ENCODE data around the gene COL4A4.

The COL4A4 gene

GRCh38 chr2:226978300-226978699 is 185.7 kb downstream of the COL4A4 start:
- no peak for DNase-seq

- DNase-seq, result no peak
Observed at GRCh38 chr2:226977775-226978190, 186.2 kb downstream of the COL4A4 start.

DNA sequence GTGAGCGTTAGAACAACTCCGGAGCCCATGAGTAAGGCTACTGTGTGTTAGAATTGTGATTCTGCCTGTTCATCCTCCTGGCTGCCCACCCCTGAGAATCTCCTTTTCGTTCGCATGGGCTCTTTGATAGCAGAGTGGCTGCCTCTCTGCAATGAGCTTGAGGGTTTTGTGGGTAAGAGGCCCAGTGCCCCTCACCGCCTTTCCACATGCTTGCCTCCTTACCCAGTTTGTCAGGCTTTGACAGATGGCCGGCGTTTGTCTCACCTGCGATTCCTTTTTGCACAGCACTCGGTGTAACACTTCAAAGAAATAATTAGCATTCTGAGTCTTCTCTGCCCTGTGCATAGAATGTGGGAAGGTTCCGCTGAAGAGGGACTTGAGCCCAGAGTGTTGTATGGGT is 190.2 kb downstream of the COL4A4 start:
- DNase-seq, result no peak

DNA sequence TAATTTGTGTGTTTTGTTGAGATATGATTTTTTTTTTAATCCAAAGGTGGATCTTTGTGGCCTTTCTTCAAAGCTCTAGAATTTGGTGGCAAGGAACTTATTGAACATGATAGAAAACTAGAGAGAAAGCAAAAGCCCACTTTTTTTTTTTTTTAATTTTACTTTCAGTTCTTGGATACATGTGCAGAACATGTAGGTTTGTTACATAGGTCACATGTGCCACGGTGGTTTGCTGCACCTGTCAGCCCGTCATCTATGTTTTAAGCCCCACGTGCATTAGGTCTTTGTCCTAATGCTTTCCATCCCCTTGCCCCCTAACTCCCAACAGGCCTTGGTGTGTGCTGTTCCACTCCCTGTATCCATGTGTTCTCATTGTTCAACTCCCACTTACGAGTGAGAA is 192.2 kb downstream of the COL4A4 start:
- no peak for DNase-seq

DNA sequence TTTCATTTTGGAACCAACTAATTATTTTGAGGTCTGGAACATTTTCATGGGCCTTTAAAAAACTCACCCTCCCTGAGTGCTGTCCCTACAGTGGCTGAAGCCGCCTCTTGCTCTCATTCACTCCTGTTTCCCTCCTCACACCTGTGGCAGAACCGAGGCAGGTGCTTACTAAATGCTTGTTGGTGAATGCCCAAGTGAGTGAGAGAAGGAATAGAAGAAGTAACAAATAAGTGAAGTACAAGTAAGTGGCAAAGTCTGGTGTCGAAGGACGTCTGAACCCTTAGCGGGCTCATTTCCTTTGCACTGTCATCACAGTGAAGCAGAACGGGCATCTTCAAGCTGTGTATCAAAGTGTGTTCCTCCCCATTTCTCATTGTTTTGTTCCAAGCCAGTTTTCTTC is 192.9 kb downstream of the COL4A4 start:
- DNase-seq, result no peak

DNA sequence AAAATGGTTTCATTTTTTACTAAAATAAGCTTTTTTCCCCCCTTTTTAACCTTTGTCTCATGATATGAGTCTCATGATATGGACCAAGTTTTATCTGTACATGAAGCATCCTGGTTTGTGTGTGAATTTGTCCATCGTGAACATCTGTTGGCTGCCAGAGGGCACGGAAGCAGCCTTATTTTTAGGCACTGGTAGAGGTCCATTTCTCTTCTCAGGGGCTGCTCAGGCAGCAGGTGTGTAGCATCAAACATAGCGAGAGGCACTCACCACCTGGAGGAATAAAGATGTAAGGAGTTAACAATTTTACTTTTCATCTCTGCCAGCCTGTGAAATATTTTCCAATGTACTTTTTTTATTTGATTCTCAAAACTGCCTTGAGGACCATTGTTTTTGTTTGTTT is 193.6 kb downstream of the COL4A4 start:
- DNase-seq, result no peak

DNA sequence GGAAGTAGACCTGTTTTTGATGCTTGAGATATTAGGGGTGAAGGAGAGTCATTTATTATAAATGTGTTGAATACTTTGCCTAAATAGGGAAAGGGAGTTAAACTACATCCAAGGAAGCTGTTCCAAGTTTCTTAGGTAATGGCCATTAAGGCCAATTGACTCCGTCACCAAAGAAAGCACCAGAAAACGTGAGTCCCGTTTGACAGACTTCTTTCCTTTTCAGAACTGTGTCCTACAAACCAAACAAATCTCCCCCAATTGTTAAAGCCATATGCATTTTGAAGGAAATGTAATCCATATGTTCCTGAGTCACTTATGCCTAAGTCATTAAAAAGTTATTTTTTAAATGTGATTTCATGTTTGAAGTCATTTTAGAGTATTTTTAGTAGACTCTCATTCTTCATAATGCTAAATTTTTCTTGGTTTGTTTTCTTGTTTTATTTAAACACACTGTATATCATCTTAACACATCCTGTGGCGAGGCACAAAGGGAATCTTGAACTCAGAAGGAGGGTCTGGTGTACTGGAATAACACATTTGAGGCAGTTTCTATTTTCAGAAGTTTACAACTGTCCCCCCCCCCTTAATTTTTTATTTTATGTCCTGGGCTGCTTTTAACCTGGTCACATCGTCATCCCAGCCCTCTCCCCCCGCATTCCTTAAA is 194.5 kb downstream of the COL4A4 start:
- DNase-seq, result no peak

DNA sequence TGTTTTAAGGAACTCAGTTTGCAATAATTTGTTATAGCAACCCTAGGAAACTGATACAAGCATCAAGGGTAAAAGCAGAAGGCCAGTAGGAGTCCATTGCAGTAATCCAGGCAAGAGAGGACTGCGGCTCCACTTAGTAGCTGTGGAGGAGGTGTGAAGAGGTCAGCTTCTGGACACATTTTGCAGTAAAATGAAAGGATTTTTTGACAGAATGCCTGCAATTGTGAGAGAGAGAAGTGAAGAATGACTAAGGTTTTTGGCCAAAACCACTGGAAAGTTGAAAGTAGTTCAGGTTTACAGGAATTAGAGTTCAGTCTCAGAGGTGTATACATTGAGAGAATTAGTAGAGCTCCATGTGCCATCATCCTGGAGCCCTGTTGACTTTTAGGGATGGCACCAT is 198.6 kb downstream of the COL4A4 start:
- DNase-seq, result no peak

DNA sequence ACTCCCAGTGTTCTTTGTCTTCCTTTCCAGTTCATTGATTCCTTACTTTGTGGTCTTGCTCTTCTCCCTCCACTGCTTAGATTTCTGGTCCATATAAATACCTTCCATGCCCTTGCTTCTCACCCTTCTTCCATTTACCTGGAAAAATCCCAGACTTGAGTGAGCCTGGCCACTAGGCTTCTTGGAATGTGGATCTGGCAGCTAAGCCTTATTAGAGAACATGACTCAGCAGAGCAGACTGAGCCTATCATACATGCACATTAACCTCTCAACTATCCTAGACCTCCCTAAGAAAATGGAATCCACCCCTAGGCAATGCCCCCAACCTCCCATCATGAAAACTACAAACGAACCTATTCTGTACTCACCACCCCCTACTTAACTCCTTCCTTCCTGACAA is 200.5 kb downstream of the COL4A4 start:
- no peak for DNase-seq

GRCh38 chr2:226962176-226962773 is 201.7 kb downstream of the COL4A4 start:
- no peak for DNase-seq

- DNase-seq, result no peak
Observed at GRCh38 chr2:226959418-226959817, 204.6 kb downstream of the COL4A4 start.

GRCh38 chr2:226956659-226957058 is 207.3 kb downstream of the COL4A4 start:
- no peak for DNase-seq

DNA sequence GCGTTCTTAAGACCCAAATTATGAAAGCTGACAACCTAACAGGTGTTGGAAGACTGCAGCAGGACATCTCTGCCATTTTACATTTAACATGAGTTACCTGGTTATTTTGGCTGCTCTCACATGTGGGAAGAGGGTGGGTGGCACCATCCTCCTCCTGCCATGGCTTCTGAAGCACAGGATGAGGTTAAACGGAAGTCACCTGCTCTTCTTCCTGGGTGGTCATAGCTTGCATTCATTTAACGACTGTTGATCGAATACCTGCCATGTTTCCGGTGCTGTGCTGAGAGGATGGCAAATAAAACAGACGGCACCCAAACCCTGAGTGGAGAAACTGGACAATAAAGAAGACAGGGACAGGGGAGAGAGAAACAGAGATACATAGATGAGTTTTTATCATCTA is 210.2 kb downstream of the COL4A4 start:
- no peak for DNase-seq

DNA sequence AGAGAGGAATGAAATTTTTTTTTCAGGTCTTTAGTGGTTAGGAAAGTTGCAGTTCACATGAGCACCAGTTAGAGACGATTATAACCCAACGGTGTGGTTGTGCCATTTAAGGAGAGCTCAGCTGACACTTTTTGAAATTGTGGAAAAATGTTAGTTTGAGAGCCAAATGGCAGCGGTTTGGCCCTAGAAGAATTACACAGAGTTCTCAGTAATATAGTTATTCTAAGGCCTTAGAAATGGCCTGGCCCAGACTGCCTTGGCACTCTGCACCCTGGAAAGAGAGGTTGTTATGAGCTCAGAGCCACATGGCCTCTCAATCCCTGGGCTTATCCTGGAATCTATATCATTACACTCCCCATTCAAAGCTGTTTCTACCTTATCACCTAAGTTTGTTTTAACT is 210.8 kb downstream of the COL4A4 start:
- DNase-seq, result no peak
